Osteoblast (primary cell): ENCODE data around the gene DNMT3A. TPM values are rescaled to one million over a fixed set of nuclear protein-coding genes. Genes with fewer than 3 reads are reported as not detected.
"Not testable (repeated sequence)": the region's sequence is repeated elsewhere in the genome, so short reads cannot be mapped to it uniquely, and the experiment has no call there.

ENCODE experiments used
- DNase-seq: peaks from one replicate; pipeline ENCODE4 v3.0.0; 2011; ENCODE audit warnings: low spot score, mixed read lengths; ENCODE audit not compliant: insufficient read length; ENCODE audit errors: missing footprints
- H2AFZ ChIP-seq: 2 replicates; pipeline ENCODE4 v1.6.0; 2011; ENCODE audit warnings: mild to moderate bottlenecking, low read length
- H3K27ac ChIP-seq: 2 replicates; pipeline ENCODE4 v1.5.1; 2011; ENCODE audit warnings: mild to moderate bottlenecking, low read depth, low read length, moderate library complexity
- H3K27me3 ChIP-seq: 2 replicates; pipeline ENCODE4 v1.6.0; 2012; ENCODE audit warnings: mild to moderate bottlenecking, control low read depth, inconsistent platforms, low read length, moderate library complexity; ENCODE audit not compliant: insufficient read depth
- H3K36me3 ChIP-seq: 2 replicates; pipeline ENCODE4 v1.5.1; 2011; ENCODE audit warnings: mild to moderate bottlenecking, low read length, control low read depth, moderate library complexity; ENCODE audit not compliant: insufficient read depth
- H3K4me1 ChIP-seq: 2 replicates; pipeline ENCODE4 v1.5.1; 2011; ENCODE audit warnings: mild to moderate bottlenecking, low read length, control low read depth, moderate library complexity; ENCODE audit not compliant: insufficient read depth
- H3K4me2 ChIP-seq: 2 replicates; pipeline ENCODE4 v1.6.0; 2011; ENCODE audit warnings: mild to moderate bottlenecking, low read length; ENCODE audit not compliant: insufficient read depth
- H3K4me3 ChIP-seq: fragments of 200-600 bp; sonication (generic); 3 replicates; pipeline ENCODE4 v1.5.1; 2012; ENCODE audit warnings: mild to moderate bottlenecking, low read length, inconsistent platforms; ENCODE audit not compliant: insufficient read depth
- H3K79me2 ChIP-seq: 2 replicates; pipeline ENCODE4 v1.6.0; 2012; ENCODE audit warnings: mild to moderate bottlenecking, low read length, control low read depth, inconsistent platforms; ENCODE audit not compliant: insufficient read depth
- H3K9me3 ChIP-seq: 2 replicates; pipeline ENCODE4 v1.5.1; 2011; ENCODE audit warnings: low read depth, low read length, control low read depth
- H4K20me1 ChIP-seq: 2 replicates; pipeline ENCODE4 v1.6.0; 2012; ENCODE audit warnings: mild to moderate bottlenecking, low read length, control low read depth; ENCODE audit not compliant: insufficient read depth
- total RNA-seq: library from RNA; depleted of rRNA; stranded (reverse); fragments of >200 nt; gene quantifications from 2 replicates; pipeline ENCODE4 v1.2.3, GENCODE V29; 2012
- TF ChIP-seq, protein P1 (sequence below): IDR thresholded peaks from 2 replicates; pipeline ENCODE4 v1.5.1; 2011; ENCODE audit warnings: mild to moderate bottlenecking, low read depth, low read length, moderate library complexity; ENCODE audit errors: extremely low read depth

The DNMT3A gene
- total RNA-seq, 1 donor, result 18.5 TPM

DNA sequence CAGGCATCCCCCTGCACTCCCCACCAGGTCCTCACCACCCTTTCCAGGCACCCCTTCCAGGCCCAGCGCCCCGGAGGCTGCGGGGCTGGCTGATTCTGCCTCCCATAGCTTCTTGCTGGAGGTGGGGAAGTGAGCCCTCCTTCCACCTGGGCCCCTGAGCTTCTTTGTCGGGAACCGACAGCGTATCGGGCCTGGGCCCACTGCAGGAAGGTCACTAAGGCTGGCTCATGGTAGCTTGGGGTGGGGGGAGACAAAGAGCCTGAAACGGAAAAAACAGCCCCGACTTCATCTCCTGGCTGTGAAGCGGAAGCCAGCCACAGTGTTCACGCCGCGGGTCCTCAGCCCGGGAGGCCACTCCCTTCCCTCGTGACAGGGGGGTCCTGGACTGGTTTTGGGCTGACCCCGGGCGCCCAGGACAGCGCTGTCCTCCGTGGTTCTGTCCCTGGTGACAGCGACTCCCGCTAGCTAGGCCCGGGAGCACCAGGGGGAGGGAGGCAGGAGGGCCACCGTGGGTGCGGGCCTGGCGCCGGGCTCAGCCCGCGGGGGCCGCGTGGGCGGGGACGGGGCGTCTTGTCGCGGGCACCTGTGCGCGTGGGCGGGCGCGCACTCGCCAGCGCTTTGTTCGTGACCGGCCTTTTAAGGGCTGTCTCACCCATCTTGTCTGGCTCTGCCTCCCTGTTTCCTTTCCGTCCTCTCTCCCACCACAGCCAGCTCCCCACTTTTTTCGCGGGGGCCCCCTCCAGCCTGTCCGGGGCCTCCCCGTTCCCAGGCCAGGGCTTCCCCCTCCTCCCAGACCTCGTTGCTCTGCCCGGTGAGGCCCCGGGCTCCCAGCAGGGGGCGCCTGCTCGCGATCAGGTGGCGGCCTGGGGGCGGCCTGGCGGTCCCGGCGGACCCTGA lies 64.9 kb downstream of the DNMT3A start:
- H3K27ac ChIP-seq, result no peak overlapping the region
- peaks cover 5% of the 10 kb centered on the region for H3K36me3 ChIP-seq
- H3K9me3 ChIP-seq, result no peaks in the 10 kb centered on the region
- H4K20me1 ChIP-seq, result no peaks in the 10 kb centered on the region
- H3K4me2 ChIP-seq, result no peak overlapping the region
- H3K4me1 ChIP-seq, result peaks cover 9% of the 10 kb centered on the region
- no peak overlapping the region for H3K4me3 ChIP-seq
- H2AFZ ChIP-seq, result no peak overlapping the region
- H3K27me3 ChIP-seq, result no peaks in the 10 kb centered on the region
- peak; percentile 78 for DNase-seq
- H3K79me2 ChIP-seq, result no peaks in the 10 kb centered on the region
- TF ChIP-seq, protein P1, sequence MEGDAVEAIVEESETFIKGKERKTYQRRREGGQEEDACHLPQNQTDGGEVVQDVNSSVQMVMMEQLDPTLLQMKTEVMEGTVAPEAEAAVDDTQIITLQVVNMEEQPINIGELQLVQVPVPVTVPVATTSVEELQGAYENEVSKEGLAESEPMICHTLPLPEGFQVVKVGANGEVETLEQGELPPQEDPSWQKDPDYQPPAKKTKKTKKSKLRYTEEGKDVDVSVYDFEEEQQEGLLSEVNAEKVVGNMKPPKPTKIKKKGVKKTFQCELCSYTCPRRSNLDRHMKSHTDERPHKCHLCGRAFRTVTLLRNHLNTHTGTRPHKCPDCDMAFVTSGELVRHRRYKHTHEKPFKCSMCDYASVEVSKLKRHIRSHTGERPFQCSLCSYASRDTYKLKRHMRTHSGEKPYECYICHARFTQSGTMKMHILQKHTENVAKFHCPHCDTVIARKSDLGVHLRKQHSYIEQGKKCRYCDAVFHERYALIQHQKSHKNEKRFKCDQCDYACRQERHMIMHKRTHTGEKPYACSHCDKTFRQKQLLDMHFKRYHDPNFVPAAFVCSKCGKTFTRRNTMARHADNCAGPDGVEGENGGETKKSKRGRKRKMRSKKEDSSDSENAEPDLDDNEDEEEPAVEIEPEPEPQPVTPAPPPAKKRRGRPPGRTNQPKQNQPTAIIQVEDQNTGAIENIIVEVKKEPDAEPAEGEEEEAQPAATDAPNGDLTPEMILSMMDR, result peak; percentile 35

DNA sequence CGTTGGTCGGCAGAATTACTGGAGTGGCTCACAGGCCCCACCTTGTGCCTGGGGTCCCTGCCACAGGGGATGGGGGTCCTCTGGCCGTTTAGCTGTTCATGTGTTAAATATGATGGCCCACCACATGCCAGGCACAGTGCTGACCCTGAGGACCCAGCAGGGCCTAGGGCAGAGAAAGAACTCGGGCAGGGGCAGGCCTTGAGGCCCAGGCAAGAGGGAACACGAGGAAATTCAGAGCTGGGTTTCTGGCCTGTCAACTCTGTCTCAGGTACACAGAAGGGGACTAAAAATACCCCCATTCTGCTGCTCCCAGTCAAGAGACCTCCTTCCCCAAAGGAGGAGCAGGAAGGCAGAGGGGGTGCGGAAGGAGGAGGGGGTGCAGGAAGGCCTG lies 66.2 kb downstream of the DNMT3A start:
- Histone ChIP-seq H4K20me1 (no peaks in the 10 kb centered on the region), H3K4me1 (peaks cover 9% of the 10 kb centered on the region), H3K79me2 (no peaks in the 10 kb centered on the region), H3K27ac (no peak overlapping the region), H2AFZ (no peak overlapping the region), H3K9me3 (no peaks in the 10 kb centered on the region), H3K4me2 (no peak overlapping the region), H3K4me3 (no peak overlapping the region), H3K27me3 (no peaks in the 10 kb centered on the region), H3K36me3 (peaks cover 5% of the 10 kb centered on the region)
- TF ChIP-seq, protein P1, result no peak
- peak; percentile 64 for DNase-seq

DNA sequence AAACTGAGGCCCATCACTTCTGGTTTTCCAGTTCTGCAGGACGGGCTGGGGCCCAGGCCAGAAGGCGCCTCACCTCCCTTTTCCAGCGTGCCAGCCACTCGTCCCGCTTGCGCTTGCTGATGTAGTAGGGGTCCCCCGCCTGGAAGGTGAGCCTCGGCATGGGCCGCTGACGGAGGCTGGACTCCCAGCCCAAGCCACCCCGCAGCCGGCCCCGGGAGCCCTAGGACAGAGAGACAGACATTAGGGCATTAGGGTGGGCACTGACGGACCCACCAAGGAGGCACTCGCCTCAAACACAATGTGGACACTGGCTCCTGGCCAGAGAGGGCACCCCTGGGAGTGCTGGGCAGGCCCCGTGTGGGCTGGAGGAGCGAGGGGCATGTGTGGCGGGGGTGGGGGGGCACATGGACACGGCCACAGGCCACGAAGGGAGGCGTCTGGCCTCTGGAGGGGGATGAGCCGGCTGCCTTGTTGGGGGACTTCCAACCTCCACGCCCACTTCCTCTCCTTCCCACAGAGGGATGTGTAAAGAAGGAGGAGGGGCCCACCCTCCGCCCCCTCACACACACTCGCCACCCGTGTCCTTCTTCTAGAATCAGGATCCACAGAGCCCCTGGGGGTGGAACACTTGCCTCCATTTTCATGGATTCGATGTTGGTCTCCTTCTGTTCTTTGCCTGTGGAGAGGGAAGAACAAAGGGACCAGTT lies 66.7 kb downstream of the DNMT3A start:
- Histone ChIP-seq H3K27ac (no peak overlapping the region), H2AFZ (no peak overlapping the region), H3K79me2 (no peaks in the 10 kb centered on the region), H3K4me2 (no peak overlapping the region), H3K4me1 (peaks cover 9% of the 10 kb centered on the region), H3K27me3 (no peaks in the 10 kb centered on the region), H3K4me3 (no peak overlapping the region), H3K36me3 (peaks cover 5% of the 10 kb centered on the region), H3K9me3 (no peaks in the 10 kb centered on the region), H4K20me1 (no peaks in the 10 kb centered on the region)
- DNase-seq, result peak; percentile 91
- TF ChIP-seq, protein P1, result no peak

DNA sequence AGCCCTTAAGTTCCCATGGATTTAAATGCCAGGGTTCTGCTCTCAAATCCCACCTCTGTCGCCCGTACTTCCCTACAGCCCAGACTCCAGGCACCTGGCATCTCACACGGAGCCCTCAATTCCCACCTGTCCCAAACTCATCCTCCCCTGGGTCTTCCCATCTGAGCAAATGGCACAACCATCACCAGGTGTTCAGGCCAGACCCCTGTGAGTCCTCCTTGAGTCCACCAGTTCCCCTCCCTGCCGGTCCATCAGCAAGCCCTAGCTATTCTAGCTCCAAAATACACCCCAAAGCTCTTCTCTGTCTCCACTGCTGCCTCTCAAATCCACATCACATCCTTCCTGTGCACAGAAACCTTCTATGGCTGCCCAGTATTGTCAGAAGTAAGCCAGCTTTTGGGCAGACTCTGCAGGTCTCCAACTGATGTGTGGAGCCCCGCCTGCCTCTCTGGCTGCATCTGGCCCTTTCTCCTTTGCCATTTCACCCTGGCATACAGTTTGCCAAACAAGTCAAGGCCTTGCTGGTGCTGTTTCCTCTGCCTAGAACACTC lies 67.7 kb downstream of the DNMT3A start:
- TF ChIP-seq, protein P1, result no peak
- Histone ChIP-seq H3K36me3 (peaks cover 5% of the 10 kb centered on the region), H3K4me3 (no peak overlapping the region), H4K20me1 (no peaks in the 10 kb centered on the region), H3K79me2 (no peaks in the 10 kb centered on the region), H3K4me2 (no peak overlapping the region), H3K27ac (no peak overlapping the region), H3K27me3 (no peaks in the 10 kb centered on the region), H3K4me1 (peaks cover 6% of the 10 kb centered on the region), H3K9me3 (no peaks in the 10 kb centered on the region), H2AFZ (no peak overlapping the region)
- peak; percentile 85 for DNase-seq

DNA sequence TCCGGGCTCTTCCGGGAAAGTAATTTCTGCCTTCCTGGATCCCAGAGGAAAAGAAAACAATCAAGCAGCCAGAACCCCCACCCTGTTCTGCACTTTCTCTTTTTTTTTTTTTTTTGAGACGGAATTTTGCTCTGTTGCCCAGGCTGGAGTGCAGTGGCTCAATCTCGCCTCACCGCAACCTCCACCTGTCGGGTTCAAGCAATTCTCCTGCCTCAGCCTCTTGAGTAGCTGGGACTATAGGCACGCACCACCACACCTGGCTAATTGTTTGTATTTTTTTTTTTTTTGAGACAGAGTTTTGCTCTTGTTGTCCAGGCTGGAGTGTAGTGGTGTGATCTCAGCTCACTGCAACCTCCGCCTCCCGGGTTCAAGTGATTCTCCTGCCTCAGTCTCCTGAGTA lies 69.0 kb downstream of the DNMT3A start:
- not testable (repeated sequence) for H3K27ac ChIP-seq, H3K79me2 ChIP-seq, H3K27me3 ChIP-seq, H2AFZ ChIP-seq, H3K4me1 ChIP-seq, H3K4me3 ChIP-seq, H3K9me3 ChIP-seq, H4K20me1 ChIP-seq, H3K4me2 ChIP-seq, H3K36me3 ChIP-seq
- DNase-seq, result peak; percentile 80
